ENCODE measurements around the gene RNU5D-1.

DNA sequence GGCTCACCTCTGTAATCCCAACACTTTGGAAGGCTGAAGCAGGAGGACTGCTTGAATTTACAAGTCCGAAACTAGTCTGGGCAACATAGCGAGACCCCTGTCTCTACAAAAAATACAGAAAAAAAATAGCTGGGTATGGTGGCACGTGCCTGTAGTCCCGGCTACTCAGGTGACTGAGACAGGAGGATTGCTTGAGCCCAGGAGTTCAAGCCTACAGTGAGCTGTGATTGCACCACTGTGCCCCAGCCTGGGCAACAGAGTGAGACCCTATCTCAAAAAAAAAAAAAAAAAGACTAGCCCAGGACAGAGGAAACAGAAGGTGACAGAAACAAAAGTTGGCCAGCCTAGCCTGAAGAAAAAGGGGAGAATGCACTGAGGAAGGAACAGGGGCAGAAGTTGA, 35.3 kb downstream of the RNU5D-1 start:
- no peak for TF ChIP-seq PAX5 (IDR thresholded peaks at IDR 0.05; ENCODE audit: insufficient read depth, low read length, severe bottlenecking)
- TF ChIP-seq POLR2A (IDR thresholded peaks at IDR 0.05; ENCODE audit: low read depth, low read length): no peak
- no peak for TF ChIP-seq POLR2AphosphoS5 (IDR thresholded peaks at IDR 0.05; ENCODE audit: low read depth, low read length)
